DND-41 (cell line): ENCODE results near the gene ZNF76.

Experiments
- CTCF ChIP-seq: IDR thresholded peaks from 2 replicates; pipeline ENCODE4 v1.5.1; 2012; ENCODE audit warnings: borderline replicate concordance, low read length, moderate library complexity, mild to moderate bottlenecking; ENCODE audit not compliant: poor library complexity, severe bottlenecking; ENCODE audit errors: extremely low read depth
- EZH2 ChIP-seq: IDR thresholded peaks from 3 replicates; pipeline ENCODE4 v1.6.1; 2012; ENCODE audit warnings: borderline replicate concordance, low read depth, mild to moderate bottlenecking, moderate library complexity, low read length, inconsistent platforms; ENCODE audit not compliant: severe bottlenecking

GRCh38 chr6:35231563-35231962 is 28.0 kb upstream of the ZNF76 start:
- TF ChIP-seq CTCF: no peak
- TF ChIP-seq EZH2: no peak
